ENCODE results near the gene NDST1. TPM values are rescaled to one million over a fixed set of nuclear protein-coding genes. Genes with fewer than 3 reads are reported as not detected.
"Not testable (repeated sequence)": the region's sequence is repeated elsewhere in the genome, so short reads cannot be mapped to it uniquely, and the experiment has no call there.

Gene NDST1
- total RNA-seq, 4 donors from 2014 or later: 10.9 to 86.0 (median 42.5) TPM

- no peaks in the 10 kb centered on the region for H3K9me3 ChIP-seq
- no peaks in the 10 kb centered on the region for H3K4me1 ChIP-seq
- TF ChIP-seq CTCF (IDR thresholded peaks at IDR 0.05) (no peak), POLR2A (IDR thresholded peaks at IDR 0.05) (no peak)
- no peak overlapping the region for H3K4me3 ChIP-seq
- DNase-seq: peak; percentile 63 to 65
- H3K27ac ChIP-seq: peak overlapping the region; percentile 61 to 79
- intact Hi-C loops (cut with DNase I; ENCODE audit: low total_unique reads): no loop called here
- H3K27me3 ChIP-seq: no peaks in the 10 kb centered on the region
- H3K36me3 ChIP-seq: no peaks in the 10 kb centered on the region
Observed at GRCh38 chr5:150464554-150465012, 43.3 kb upstream of the NDST1 start.

GRCh38 chr5:150465927-150466326 is 42.0 kb upstream of the NDST1 start:
- intact Hi-C loops (cut with DNase I; ENCODE audit: low total_unique reads): no loop called here

GRCh38 chr5:150468206-150468605 is 39.7 kb upstream of the NDST1 start:
- H3K36me3 ChIP-seq: no peaks in the 10 kb centered on the region
- no peak for TF ChIP-seq CTCF (IDR thresholded peaks at IDR 0.05)
- no peak for TF ChIP-seq POLR2A (IDR thresholded peaks at IDR 0.05)
- no peaks in the 10 kb centered on the region for H3K4me1 ChIP-seq
- H3K27me3 ChIP-seq: no peaks in the 10 kb centered on the region
- DNase-seq: no peak
- H3K4me3 ChIP-seq: no peak overlapping the region
- H3K27ac ChIP-seq: peak overlapping the region in 1 of 2 donors; percentile 14
- no peaks in the 10 kb centered on the region for H3K9me3 ChIP-seq
- intact Hi-C loops (cut with DNase I; ENCODE audit: low total_unique reads): no loop called here

More at GRCh38 chr5:150465927-150466326, 42.0 kb upstream of the NDST1 start:
- TF ChIP-seq POLR2A (IDR thresholded peaks at IDR 0.05) (no peak), CTCF (IDR thresholded peaks at IDR 0.05) (no peak)
- DNase-seq: peak in 1 of 2 donors; percentile 45
- Histone ChIP-seq H3K27me3 (no peaks in the 10 kb centered on the region), H3K36me3 (no peaks in the 10 kb centered on the region), H3K9me3 (no peaks in the 10 kb centered on the region), H3K27ac (peak overlapping the region; percentile 33 to 79), H3K4me1 (no peaks in the 10 kb centered on the region), H3K4me3 (no peak overlapping the region)

- Histone ChIP-seq H3K27me3 (no peaks in the 10 kb centered on the region), H3K4me3 (no peak overlapping the region), H3K36me3 (no peaks in the 10 kb centered on the region), H3K4me1 (no peaks in the 10 kb centered on the region), H3K27ac (no peak overlapping the region), H3K9me3 (no peaks in the 10 kb centered on the region)
- no peak for DNase-seq
- intact Hi-C loops (cut with DNase I; ENCODE audit: low total_unique reads): no loop called here
- TF ChIP-seq POLR2A (IDR thresholded peaks at IDR 0.05) (no peak), CTCF (IDR thresholded peaks at IDR 0.05) (no peak)
Observed at GRCh38 chr5:150469718-150470469, 38.0 kb upstream of the NDST1 start.

- no peak for TF ChIP-seq CTCF (IDR thresholded peaks at IDR 0.05)
- no peaks in the 10 kb centered on the region for H3K9me3 ChIP-seq
- no peak overlapping the region for H3K27ac ChIP-seq
- H3K36me3 ChIP-seq: no peaks in the 10 kb centered on the region
- no peak for DNase-seq
- no peaks in the 10 kb centered on the region for H3K27me3 ChIP-seq
- intact Hi-C loops (cut with DNase I; ENCODE audit: low total_unique reads): no loop called here
- H3K4me3 ChIP-seq: no peak overlapping the region
- H3K4me1 ChIP-seq: no peaks in the 10 kb centered on the region
Observed at GRCh38 chr5:150473673-150474358, 34.1 kb upstream of the NDST1 start.

GRCh38 chr5:150476568-150476967 is 31.4 kb upstream of the NDST1 start:
- DNase-seq; H3K27ac ChIP-seq; H3K27me3 ChIP-seq; H3K4me3 ChIP-seq; intact Hi-C loops (cut with DNase I; ENCODE audit: low total_unique reads); H3K9me3 ChIP-seq; H3K36me3 ChIP-seq; H3K4me1 ChIP-seq: not testable (repeated sequence)
